Measurements from ENCODE around the gene CCSER1.
"Not testable (repeated sequence)": the region's sequence is repeated elsewhere in the genome, so short reads cannot be mapped to it uniquely, and the experiment has no call there.

CCSER1 gene

GRCh38 chr4:90403781-90404180, 276.6 kb downstream of the CCSER1 start:
- H3K27me3 ChIP-seq (ENCODE audit: insufficient read depth, low read depth, severe bottlenecking), result no peaks in the 10 kb centered on the region
- no peak for DNase-seq
- H3K36me3 ChIP-seq, result no peaks in the 10 kb centered on the region
- H3K4me3 ChIP-seq (ENCODE audit: low read depth, low read length), result no peak overlapping the region
- no peak overlapping the region for H3K27ac ChIP-seq
- TF ChIP-seq CTCF (IDR thresholded peaks at IDR 0.05; ENCODE audit: low read depth, low read length), result no peak
- H3K9me3 ChIP-seq (ENCODE audit: severe bottlenecking), result peaks cover 5% of the 10 kb centered on the region

- not testable (repeated sequence) for DNase-seq; H3K27ac ChIP-seq; H3K9me3 ChIP-seq (ENCODE audit: severe bottlenecking); H3K27me3 ChIP-seq (ENCODE audit: insufficient read depth, low read depth, severe bottlenecking); H3K4me3 ChIP-seq (ENCODE audit: low read depth, low read length); H3K36me3 ChIP-seq
Observed at GRCh38 chr4:90407897-90408296, 280.7 kb downstream of the CCSER1 start.

- not testable (repeated sequence) for H3K4me3 ChIP-seq (ENCODE audit: low read depth, low read length); H3K27me3 ChIP-seq (ENCODE audit: insufficient read depth, low read depth, severe bottlenecking); DNase-seq; H3K36me3 ChIP-seq; H3K27ac ChIP-seq; H3K9me3 ChIP-seq (ENCODE audit: severe bottlenecking)
Observed at GRCh38 chr4:90412786-90413185, 285.6 kb downstream of the CCSER1 start.

GRCh38 chr4:90415116-90415515, 287.9 kb downstream of the CCSER1 start:
- Histone ChIP-seq H3K9me3 (ENCODE audit: severe bottlenecking) (no peaks in the 10 kb centered on the region), H3K36me3 (no peaks in the 10 kb centered on the region), H3K27ac (no peak overlapping the region), H3K27me3 (ENCODE audit: insufficient read depth, low read depth, severe bottlenecking) (no peaks in the 10 kb centered on the region), H3K4me3 (ENCODE audit: low read depth, low read length) (no peak overlapping the region)
- no peak for DNase-seq
- TF ChIP-seq CTCF (IDR thresholded peaks at IDR 0.05; ENCODE audit: low read depth, low read length), result no peak

GRCh38 chr4:90419124-90419711, 292.0 kb downstream of the CCSER1 start:
- Histone ChIP-seq H3K4me3 (ENCODE audit: low read depth, low read length) (no peak overlapping the region), H3K9me3 (ENCODE audit: severe bottlenecking) (no peaks in the 10 kb centered on the region), H3K27ac (no peak overlapping the region), H3K27me3 (ENCODE audit: insufficient read depth, low read depth, severe bottlenecking) (no peaks in the 10 kb centered on the region), H3K36me3 (no peaks in the 10 kb centered on the region)
- no peak for DNase-seq
- peak; percentile 36 for TF ChIP-seq CTCF (IDR thresholded peaks at IDR 0.05; ENCODE audit: low read depth, low read length)

GRCh38 chr4:90421161-90421560, 294.0 kb downstream of the CCSER1 start:
- TF ChIP-seq CTCF (IDR thresholded peaks at IDR 0.05; ENCODE audit: low read depth, low read length), result no peak
- H3K36me3 ChIP-seq, result no peaks in the 10 kb centered on the region
- H3K9me3 ChIP-seq (ENCODE audit: severe bottlenecking), result no peaks in the 10 kb centered on the region
- no peaks in the 10 kb centered on the region for H3K27me3 ChIP-seq (ENCODE audit: insufficient read depth, low read depth, severe bottlenecking)
- no peak for DNase-seq
- no peak overlapping the region for H3K27ac ChIP-seq
- no peak overlapping the region for H3K4me3 ChIP-seq (ENCODE audit: low read depth, low read length)

GRCh38 chr4:90425893-90426292, 298.7 kb downstream of the CCSER1 start:
- DNase-seq, result no peak
- Histone ChIP-seq H3K27me3 (ENCODE audit: insufficient read depth, low read depth, severe bottlenecking) (no peaks in the 10 kb centered on the region), H3K4me3 (ENCODE audit: low read depth, low read length) (no peak overlapping the region), H3K36me3 (no peaks in the 10 kb centered on the region), H3K9me3 (ENCODE audit: severe bottlenecking) (no peaks in the 10 kb centered on the region), H3K27ac (no peak overlapping the region)
- TF ChIP-seq CTCF (IDR thresholded peaks at IDR 0.05; ENCODE audit: low read depth, low read length), result no peak

Data from WERI-Rb-1 (cell line).